ENCODE measurements around the gene UBAC2.

Gene UBAC2

DNA sequence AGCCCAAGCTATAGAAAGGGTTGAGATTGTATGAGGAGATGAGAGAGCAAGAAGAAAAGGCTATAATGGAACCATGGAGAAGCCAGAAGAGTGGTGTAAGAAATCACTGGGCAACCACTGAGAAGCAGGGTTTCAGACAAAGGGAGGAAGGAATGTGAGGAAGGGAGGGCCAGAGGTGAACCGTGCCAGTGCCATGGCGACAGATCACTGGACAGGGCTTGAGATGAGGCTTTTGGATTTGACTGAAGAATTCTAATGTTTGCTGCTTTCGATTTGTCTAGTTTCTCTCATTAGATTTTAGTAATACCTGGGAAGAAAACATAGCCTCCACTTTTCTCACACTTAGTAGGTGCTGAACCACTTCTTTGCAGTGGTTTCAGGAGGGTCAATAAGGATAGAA, 112.8 kb downstream of the UBAC2 start:
- DNase-seq (ENCODE audit: low read depth): no peak

DNA sequence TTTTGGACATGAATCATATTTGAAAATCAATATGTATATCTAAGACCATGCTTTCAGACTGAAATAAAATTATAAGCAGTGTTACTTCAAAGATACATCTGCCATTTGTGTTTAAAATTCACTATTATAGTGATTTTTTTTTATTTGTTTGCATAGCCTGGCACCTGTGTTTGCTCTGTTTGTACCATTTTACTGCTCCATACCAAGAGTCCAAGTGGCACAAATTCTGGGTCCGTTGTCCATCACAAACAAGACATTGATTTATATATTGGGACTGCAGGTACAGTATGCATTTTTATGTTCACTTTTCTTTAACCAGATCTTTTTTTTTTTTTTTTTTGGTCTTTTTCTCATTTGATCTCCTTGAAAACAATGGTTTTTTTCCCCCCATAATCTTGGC, 113.3 kb downstream of the UBAC2 start:
- no peak for DNase-seq (ENCODE audit: low read depth)

DNA sequence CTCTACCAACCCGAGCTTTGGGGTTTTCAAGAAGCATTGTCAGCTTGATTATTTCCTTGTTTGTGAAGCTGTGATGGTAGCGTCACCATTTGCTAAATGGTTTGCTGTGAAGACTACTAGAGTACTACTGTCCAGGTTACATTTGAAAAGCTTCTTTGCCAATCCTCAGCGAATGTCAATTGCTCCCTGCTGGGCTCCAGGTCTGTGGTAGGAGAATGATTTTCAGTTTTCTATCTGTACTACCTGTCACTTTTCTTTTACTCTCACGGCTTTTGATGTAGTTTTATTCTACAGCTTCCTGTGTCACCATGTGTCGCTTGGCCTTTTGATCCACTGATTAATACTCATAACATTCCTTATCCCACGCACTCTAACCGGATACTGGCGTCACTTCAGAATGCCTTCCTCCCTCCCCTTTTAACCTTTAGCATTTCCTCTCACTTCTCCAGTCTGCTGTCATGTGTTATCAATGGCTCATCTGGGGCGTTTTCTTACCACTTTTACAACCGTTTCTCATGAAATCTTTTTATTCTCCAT, 114.1 kb downstream of the UBAC2 start:
- DNase-seq (ENCODE audit: low read depth): peak; percentile 66

DNA sequence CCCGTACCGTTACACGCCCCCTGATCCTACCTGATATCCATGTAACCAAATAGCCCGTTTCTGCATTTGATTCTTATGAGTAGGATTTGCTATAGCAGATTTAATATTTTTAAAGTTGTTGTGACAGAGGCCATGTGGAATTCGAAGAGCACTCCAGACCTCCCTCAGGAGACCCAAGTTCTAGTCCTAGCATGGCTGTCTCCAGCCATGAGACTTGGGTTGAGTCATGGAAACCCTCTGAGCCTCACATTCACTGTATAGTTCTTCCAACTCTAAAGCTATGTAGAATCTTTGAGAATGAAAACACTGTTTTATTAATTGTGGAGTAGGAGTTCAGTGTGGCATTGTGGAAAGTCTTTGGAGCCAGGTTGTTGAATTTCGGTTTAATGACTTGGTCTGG, 114.5 kb downstream of the UBAC2 start:
- no peak for DNase-seq (ENCODE audit: low read depth)

DNA sequence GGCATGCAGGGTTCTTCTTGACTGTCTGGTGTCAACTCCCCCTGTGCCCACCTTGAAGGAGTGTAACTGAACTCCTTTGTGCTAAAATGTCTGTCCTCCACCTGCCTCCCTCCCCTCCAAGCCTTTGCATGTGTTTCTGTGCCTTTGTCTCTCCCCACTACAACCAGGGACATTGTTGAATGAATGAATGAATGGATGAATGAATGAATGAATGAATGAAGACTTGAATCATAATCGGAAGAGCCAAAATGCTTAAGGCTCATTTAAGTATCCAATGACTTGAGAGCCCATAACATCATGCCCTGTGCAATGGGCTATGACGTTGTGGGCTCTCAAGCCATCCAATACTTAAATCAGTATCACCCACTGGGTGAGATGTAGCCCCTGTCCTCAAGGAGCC, 115.6 kb downstream of the UBAC2 start:
- no peak for DNase-seq (ENCODE audit: low read depth)

DNA sequence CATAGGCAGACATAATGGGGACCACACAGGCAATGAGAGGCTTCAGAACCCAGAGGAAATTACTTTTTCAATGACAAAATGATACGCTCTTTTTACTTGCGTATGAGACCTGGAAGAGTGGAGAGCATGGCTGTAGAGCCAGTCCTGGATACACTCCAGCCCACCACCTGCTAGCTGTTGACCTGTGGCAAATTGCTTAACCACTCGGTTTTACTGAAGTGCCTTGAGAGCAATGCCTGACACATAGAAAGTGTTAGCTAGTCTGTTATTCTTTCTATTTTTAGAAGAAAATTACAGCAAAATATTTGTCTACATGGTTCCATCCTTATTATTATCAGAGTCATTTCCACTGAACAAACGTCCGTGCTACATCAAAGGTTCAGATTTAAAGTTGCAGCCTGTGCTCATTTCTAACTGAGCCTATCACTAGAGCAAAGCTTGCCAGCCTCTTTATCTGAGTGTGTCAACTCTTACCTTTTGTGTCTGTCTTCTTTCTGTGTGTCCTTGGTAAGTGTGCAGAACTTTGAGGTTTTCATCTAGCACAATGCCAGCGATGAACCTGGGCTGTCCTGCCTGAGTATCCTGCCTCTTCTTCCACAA, 116.1 kb downstream of the UBAC2 start:
- DNase-seq (ENCODE audit: low read depth): no peak

DNA sequence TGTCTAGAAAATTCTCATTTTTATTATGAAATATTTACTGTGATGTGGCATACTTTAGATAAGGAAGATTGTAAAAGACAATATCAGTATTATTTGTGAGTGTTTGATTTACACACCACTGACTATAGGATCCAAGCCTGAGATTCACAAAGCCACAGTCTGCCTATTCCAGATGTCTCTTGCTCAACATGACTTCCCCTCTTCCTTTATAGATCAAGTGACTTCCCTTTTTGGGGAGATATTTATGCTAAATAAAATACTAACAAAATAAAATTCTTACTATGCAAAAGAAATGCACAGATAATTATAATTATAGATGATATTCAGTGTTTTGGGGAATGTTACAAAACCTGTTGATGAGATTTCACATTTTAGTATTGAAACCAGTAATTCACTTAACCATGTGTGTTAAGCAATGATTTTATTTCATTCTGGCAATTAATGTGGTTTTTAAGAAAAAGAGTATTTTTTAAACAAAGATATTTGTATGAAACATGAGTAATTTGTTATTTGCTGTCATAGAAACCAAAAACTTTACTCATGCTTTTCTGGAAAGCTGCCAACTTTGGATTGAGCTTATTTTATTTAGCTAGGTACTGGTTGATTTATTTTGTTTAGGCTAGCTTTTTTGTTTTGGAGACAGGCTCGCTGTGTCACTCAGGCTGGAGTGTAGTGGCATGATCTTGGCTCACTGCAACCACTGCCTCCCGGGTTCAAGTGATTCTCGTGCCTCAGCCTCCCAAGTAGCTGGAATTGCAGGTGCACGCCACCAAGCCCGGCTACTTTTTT, 120.2 kb downstream of the UBAC2 start:
- no peak for DNase-seq (ENCODE audit: low read depth)

DNA sequence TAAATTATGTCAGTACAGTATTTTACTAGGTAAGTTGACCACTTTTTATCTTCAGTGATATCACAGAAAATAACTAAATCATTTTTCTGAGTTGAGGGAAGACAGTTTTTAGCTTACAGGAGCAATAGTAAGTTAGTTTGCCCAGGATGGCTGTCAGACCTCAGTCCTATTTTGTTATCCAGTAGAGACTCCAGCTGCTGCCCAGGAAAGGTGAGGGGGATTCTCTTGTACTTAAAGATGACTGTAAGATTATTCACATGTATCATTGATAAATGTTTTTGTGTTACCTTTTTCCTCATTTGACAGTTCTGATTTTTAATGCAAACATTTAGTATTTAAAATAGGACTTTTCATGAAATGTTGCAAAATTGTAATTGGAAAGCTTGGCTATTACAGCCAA, 121.1 kb downstream of the UBAC2 start:
- no peak for DNase-seq (ENCODE audit: low read depth)

DNA sequence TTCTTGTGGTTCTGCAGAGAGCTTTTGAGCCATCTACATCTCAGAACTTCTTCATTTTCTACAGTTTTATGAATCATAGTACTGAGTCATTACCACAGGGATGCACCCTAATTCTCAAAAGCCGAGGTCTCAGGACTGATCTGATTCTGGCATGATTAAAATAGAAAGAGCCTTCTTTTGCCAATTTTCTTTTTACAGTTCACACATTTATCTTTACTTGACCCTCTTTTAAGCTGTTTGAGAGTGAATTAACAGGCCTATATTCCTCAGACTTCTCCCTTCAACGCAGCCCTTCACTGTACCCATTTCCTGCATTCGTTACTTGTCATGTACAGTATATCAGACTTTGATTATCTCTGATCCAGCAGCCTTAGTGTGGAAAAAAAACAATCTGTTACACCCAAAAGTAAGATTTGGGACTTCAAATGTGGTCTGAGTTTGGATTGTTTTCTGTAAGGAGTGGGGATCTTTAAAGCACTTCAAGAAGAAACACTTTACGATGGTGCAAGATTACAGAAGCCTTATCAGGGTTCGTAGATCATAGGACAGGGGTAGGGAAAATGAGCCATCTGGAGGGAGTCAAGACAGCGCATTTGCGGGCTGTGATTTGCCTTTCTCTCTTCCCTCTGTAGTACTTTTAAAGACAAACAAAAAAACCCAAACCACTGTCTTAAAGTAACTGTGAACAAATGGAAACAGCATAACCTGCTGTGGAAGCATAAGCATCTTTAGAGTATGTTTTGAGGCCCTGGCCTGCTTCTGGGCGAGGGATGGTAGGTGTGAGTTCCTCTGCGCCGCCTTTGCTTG, 121.8 kb downstream of the UBAC2 start:
- no peak for DNase-seq (ENCODE audit: low read depth)

DNA sequence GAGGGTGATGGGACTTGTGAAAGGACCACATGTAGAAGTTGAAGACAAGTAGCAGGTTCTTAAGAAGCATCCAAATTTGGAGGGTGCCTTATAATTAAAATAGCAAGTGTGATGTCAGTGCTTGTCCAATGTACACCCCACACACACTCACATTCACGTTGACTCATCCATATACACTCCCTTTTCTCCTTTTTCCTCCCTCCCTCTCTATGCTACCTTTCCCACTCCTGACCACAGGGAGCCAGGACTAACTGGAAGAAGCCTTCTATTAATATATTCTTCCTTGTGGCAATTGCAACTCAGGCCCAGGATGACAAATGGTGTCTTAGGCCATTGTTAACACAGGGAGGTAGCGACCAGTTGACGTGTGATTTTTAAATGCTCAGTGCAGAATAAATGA, 122.8 kb downstream of the UBAC2 start:
- no peak for DNase-seq (ENCODE audit: low read depth)

DNA sequence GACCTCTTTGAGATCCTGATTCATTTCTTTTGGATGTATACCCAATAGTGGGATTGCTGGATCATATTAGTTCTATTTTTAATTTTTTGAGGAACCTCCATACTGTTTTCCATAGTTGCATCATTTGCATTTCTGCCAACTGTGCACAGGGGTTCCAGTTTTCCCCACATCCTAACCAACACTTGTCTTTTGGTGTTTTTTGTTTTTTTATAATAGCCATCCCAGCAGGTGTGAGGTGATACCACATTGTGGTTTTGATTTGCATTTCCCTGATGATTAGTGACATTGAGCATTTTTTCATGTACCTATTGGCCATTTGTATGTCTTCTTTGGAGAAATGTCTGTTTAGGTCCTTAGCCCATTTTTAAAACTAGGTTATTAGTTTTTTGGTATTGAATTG, 125.4 kb downstream of the UBAC2 start:
- no peak for DNase-seq (ENCODE audit: low read depth)

DNA sequence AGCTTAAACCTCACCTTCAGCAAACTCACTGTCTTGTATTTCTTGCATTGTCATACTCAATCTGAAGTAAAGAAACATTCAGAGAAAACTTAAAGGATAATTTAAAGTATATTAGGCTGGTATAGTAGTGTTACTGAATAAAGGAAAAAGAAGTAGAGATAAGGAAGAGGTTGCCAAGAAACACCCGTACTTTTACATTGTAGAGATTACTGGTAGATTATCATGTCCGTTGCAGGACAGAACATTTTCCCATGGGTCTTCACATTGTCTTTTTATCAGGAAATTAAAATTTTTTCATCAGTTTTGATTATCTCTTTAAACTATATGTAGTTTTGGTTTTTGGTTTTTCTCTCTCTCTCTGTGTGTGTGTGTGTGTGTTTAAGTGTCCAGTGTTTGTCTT, 126.5 kb downstream of the UBAC2 start:
- DNase-seq (ENCODE audit: low read depth): no peak

DNA sequence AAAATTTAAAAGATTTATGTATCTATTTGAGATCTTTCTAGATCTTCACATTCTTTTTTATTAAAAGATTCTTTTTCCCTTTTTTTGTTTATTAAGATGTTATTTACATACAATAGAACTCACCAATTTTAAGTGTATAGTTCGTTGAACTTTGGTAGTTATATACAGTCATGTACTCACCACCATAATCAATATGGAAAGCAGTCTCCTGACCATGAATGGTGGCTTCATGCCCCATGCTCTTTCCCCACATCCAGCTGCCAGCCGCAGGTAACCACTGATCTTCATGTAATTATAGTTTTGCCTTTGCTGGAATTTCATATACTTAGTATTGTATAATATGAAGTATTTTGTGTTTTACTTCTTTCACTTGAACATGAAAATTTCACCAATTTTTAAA, 127.1 kb downstream of the UBAC2 start:
- no peak for DNase-seq (ENCODE audit: low read depth)

DNA sequence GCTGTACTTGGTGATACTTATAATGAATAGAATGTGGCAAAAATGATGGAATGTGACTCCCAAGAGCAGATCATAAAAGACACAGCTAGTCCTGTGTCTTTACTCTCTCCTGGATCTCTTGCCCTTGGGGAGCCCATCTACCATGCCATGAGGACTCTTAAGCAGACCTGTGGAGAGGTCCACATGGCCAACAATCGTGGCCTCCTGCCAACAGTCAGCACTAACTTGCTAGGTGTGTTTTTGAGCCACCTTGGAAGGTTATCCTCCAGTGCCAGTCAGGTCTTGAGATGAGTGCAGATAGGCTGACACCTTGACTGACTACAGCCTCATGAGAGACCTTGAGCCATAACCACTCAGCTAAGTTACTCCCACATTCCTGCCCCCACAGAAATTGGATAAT, 128.8 kb downstream of the UBAC2 start:
- no peak for DNase-seq (ENCODE audit: low read depth)

DNA sequence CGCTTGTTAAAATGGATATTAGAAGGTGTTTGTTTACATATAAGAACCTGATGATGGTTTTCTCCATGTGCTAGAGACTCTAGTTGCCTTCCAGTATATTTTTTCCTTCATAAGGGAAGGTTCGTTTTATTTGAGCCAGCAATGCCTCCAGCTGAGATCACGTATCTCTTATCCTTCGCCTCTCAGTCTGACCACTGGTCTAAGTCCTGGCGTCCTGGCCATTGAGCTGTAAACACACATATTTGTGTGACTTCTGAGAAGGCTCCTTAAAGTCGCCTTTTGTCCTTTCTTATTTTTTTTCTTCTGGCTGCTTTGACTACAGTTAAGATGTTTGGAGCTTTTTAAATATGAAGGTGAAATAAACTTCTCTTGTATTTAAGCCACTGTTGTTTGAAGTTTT, 130.3 kb downstream of the UBAC2 start:
- DNase-seq (ENCODE audit: low read depth): no peak

DNA sequence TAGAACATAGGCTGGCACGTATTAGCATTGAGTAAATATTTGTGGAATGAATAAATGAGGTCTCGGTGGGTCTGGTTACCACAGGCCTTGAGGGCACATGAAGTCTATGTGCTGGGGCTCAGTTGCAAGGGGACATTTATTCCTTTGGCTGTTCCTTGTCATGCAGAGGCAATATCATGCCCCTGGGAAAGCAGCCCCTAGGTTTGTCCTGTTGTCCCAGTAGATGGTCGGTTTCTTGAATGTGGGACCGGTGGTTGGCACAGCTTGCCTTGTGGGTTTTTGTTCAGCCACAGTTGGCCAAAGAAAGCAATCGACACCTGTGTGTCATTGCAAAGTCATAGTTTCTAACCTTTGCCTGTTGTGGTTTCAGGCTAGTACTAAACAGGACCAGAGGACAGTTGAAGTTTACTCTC, 131.2 kb downstream of the UBAC2 start:
- no peak for DNase-seq (ENCODE audit: low read depth)

DNA sequence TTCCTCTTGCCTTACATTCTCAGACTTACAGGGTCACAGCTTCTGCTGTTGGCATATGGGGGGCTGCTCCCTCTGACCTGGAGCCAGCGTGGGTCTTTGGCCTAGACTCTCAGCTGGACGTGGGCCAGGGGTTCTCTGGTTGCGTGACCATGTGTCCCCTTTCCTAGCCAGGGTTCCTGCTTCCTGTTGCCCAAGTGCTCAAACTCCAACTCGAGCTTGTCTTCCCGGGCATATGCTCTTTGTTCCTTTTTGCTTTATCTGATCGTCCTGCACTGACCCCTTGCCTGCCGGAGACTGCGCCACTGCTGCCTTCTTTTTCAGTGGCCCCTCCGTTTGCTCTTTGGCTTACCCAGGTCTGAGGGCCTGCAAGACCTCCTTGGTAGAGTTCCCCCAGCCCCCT, 131.8 kb downstream of the UBAC2 start:
- DNase-seq (ENCODE audit: low read depth): no peak

DNA sequence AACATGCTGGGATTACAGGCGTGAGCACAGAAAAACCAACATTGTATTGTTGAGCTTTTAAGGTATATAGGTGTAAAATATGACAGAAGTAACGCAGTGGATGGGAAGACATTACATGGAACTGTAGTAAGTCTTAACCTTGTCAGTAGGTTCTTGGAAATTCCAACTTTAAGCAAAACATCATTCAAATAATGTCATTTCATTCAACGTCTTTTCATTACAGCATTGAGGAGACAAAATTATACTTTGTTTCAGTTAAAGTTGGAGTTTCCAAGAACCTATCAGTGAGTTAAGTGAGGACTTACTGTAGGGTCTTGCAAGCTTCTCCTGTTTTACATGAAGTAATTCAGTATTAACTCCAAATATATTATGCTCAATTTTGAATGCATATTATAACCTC, 133.6 kb downstream of the UBAC2 start:
- no peak for DNase-seq (ENCODE audit: low read depth)

DNA sequence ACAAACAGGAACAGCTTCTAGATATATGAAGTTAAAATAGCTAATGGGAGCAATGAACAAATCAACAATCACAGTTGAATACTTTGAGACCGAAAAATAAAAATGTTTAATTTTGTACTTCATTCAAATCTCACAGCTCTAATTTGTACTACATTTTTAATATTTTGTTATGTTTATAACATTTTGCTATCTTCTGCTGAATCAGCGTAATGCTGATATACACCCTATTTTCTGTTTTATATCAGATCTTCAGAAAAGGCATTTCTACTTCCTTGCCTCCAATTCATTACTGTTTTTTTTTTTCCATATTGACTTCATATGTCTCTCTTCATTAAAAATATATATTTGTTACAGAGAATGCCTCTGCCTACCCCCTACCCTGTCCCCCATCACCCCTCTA, 134.4 kb downstream of the UBAC2 start:
- DNase-seq (ENCODE audit: low read depth): no peak

DNA sequence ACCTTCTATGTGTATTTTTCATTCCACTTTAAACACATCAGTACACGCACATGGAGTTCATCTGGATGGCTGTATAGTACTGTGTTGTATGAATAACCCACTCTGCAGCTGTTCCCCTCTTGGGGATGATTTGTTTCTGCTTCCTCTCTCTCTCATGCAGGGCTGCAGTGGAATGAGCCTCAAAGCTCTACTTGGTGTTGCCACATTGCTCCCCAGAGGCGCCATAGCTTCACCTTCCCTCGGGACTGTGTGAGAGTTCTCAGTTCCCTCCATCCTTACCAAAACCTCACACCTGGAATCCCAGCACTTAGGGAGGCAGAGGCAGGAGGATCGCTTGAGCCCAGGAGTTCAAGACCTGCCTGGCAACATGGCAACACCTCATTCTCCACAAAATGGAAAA, 134.9 kb downstream of the UBAC2 start:
- no peak for DNase-seq (ENCODE audit: low read depth)

DNA sequence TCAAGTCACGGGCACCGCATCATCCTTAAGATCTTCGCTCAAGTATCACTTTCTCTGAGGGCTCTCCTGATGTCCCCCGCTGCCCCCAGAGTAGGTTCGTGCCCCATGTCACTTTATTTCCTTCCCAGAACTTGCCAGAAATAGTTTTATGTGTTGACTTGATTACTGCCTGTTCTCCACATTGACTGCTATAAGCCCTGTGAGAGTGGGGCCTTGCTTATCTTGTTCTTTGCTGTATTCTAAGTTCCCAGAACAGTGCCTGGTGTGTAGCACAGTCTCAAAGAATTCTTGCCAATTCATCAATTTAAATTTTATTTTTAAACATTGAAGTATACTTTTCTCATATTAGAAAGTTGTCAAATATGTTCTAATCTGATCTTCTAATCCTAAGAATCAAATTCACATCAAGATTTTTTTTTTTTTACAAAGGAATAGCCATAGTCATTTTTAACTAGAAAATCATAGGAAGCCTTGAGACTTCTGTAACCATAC, 138.6 kb downstream of the UBAC2 start:
- no peak for DNase-seq (ENCODE audit: low read depth)

DNA sequence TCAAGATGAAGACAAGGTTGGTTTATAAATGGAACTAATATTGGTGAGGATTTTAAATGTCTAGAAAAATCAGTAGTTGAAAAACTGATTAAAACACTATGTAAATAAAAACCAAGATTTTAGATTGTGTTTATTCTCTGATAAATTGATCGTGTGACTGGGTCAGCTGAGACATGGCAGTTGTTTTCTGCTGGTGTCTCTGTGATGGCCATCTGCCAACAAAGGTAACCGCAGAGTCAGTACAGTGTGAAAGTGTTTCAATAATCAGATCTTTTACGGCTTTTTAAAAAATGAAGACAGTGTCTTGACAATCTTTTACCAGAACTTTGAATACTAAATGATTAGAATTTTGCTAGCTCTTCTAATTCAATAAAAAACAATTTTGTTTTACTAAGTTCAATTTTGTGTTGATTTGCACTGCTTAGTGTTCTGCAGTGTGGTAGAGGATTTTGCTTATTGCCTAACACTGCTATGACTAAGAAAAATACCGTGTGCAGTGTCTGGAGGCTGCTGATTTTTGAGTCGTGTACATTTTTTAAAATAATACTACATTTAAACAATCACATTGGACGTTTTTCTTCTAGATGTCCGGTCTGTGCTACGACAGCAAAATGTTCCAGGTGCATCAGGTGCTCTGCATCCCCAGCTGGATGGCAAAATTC, 139.2 kb downstream of the UBAC2 start:
- no peak for DNase-seq (ENCODE audit: low read depth)

Data from activated T-cell treated with anti-CD3 and anti-CD28 coated beads for 24 hours (primary cell).